ENCODE results near the gene CYB5R2. TPM values are rescaled to one million over a fixed set of nuclear protein-coding genes. Genes with fewer than 3 reads are reported as not detected.

Gene CYB5R2
- total RNA-seq, 1 experiment from 2014 or later, result 16.7 TPM

GRCh38 chr11:7636350-7636749 lies 37.0 kb downstream of the CYB5R2 start:
- ChIA-PET CTCF (no interaction called here), POLR2A (ENCODE audit: unreplicated experiment) (no interaction called here)
- Histone ChIP-seq H3K4me1 (replicated peaks; ENCODE audit: insufficient read depth) (no peaks in the 10 kb centered on the region), H3K27ac (no peak overlapping the region), H3K4me2 (no peak overlapping the region), H2AFZ (no peak overlapping the region), H3F3A (ENCODE audit: insufficient read depth, low read depth) (no peaks in the 10 kb centered on the region), H3K36me3 (ENCODE audit: low read depth) (no peaks in the 10 kb centered on the region), H3K4me3 (no peak overlapping the region), H4K20me1 (ENCODE audit: insufficient read depth) (no peaks in the 10 kb centered on the region), H3K9me3 (ENCODE audit: insufficient read depth, low read depth) (no peaks in the 10 kb centered on the region), H3K79me2 (ENCODE audit: low read depth) (no peaks in the 10 kb centered on the region), H3K27me3 (ENCODE audit: insufficient read depth, low read depth) (no peaks in the 10 kb centered on the region), H3K9me2 (ENCODE audit: insufficient read depth) (no peaks in the 10 kb centered on the region)
- BruUV-seq (replicated peaks), result no TSS peak
- TF ChIP-seq CTCF (conservative IDR thresholded peaks at IDR 0.05), result no peak
- TF ChIP-seq EZH2 (IDR thresholded peaks at IDR 0.05; ENCODE audit: low read depth), result no peak
- intact Hi-C loops (cut with micrococcal nuclease; ENCODE audit: unreplicated experiment), result no loop called here
- no peak for DNase-seq

GRCh38 chr11:7635708-7636107 lies 37.6 kb downstream of the CYB5R2 start:
- no peak overlapping the region for H3K4me2 ChIP-seq
- DNase-seq, result no peak
- H3K4me3 ChIP-seq, result no peak overlapping the region
- ChIA-PET POLR2A (ENCODE audit: unreplicated experiment) (no interaction called here), CTCF (no interaction called here)
- no peaks in the 10 kb centered on the region for H4K20me1 ChIP-seq (ENCODE audit: insufficient read depth)
- H2AFZ ChIP-seq, result no peak overlapping the region
- H3K27me3 ChIP-seq (ENCODE audit: insufficient read depth, low read depth), result no peaks in the 10 kb centered on the region
- no peaks in the 10 kb centered on the region for H3K9me3 ChIP-seq (ENCODE audit: insufficient read depth, low read depth)
- no peaks in the 10 kb centered on the region for H3K4me1 ChIP-seq (replicated peaks; ENCODE audit: insufficient read depth)
- no peak overlapping the region for H3K27ac ChIP-seq
- no peaks in the 10 kb centered on the region for H3F3A ChIP-seq (ENCODE audit: insufficient read depth, low read depth)
- TF ChIP-seq CTCF (conservative IDR thresholded peaks at IDR 0.05) (no peak), EZH2 (IDR thresholded peaks at IDR 0.05; ENCODE audit: low read depth) (no peak)
- H3K79me2 ChIP-seq (ENCODE audit: low read depth), result no peaks in the 10 kb centered on the region
- no TSS peak for BruUV-seq (replicated peaks)
- H3K36me3 ChIP-seq (ENCODE audit: low read depth), result no peaks in the 10 kb centered on the region
- intact Hi-C loops (cut with micrococcal nuclease; ENCODE audit: unreplicated experiment), result no loop called here
- H3K9me2 ChIP-seq (ENCODE audit: insufficient read depth), result no peaks in the 10 kb centered on the region

GRCh38 chr11:7635137-7635536 lies 38.2 kb downstream of the CYB5R2 start:
- ChIA-PET POLR2A (ENCODE audit: unreplicated experiment) (no interaction called here), CTCF (no interaction called here)
- Histone ChIP-seq H3F3A (ENCODE audit: insufficient read depth, low read depth) (no peaks in the 10 kb centered on the region), H3K9me3 (ENCODE audit: insufficient read depth, low read depth) (no peaks in the 10 kb centered on the region), H3K4me1 (replicated peaks; ENCODE audit: insufficient read depth) (no peaks in the 10 kb centered on the region), H3K27me3 (ENCODE audit: insufficient read depth, low read depth) (no peaks in the 10 kb centered on the region), H3K36me3 (ENCODE audit: low read depth) (no peaks in the 10 kb centered on the region), H3K4me2 (no peak overlapping the region), H3K79me2 (ENCODE audit: low read depth) (no peaks in the 10 kb centered on the region), H4K20me1 (ENCODE audit: insufficient read depth) (no peaks in the 10 kb centered on the region), H3K4me3 (no peak overlapping the region), H2AFZ (no peak overlapping the region), H3K9me2 (ENCODE audit: insufficient read depth) (no peaks in the 10 kb centered on the region), H3K27ac (no peak overlapping the region)
- TF ChIP-seq CTCF (conservative IDR thresholded peaks at IDR 0.05), result no peak
- TF ChIP-seq EZH2 (IDR thresholded peaks at IDR 0.05; ENCODE audit: low read depth), result no peak
- BruUV-seq (replicated peaks), result no TSS peak
- intact Hi-C loops (cut with micrococcal nuclease; ENCODE audit: unreplicated experiment), result no loop called here
- no peak for DNase-seq

Data from PC-9 (cell line).